Prostate gland (tissue), 2 donors: ENCODE data around the gene GAD2. TPM values are rescaled to one million over a fixed set of nuclear protein-coding genes. Genes with fewer than 3 reads are reported as not detected.

Source experiments
- DNase-seq: peaks from one replicate; pipeline ENCODE4 v3.0.0-alpha.2; 2019; ENCODE audit warnings: low spot score
- H3K27ac ChIP-seq, 2 donors: fragments of 200-600 bp; sonication (generic); 2 replicates each; pipeline ENCODE4 v1.5.1; 2017 to 2019
- H3K27me3 ChIP-seq: fragments of 200-600 bp; sonication (generic); replicated peaks from 2 replicates; pipeline ENCODE4 v1.5.1; 2019; ENCODE audit not compliant: insufficient read depth
- H3K36me3 ChIP-seq, 2 donors: fragments of 200-600 bp; sonication (generic); 1 replicate in 1 of 2; 2 replicates in 1 of 2; pipeline versions ENCODE4 v1.5.1 to v1.8.1; 2017 to 2019
- H3K4me1 ChIP-seq: fragments of 200-600 bp; sonication (generic); replicated peaks from 2 replicates; pipeline ENCODE4 v1.5.1; 2019
- H3K4me3 ChIP-seq, 2 donors: fragments of 200-600 bp; sonication (generic); 2 replicates each; pipeline ENCODE4 v1.5.1; 2017 to 2019
- H3K9me3 ChIP-seq: fragments of 200-600 bp; sonication (generic); 2 replicates; pipeline ENCODE4 v1.5.1; 2017
- POLR2A ChIP-seq: fragments of 450-650 bp; IDR thresholded peaks from one replicate; pipeline ENCODE4 v1.6.1; 2016; ENCODE audit warnings: antibody characterized with exemption, mild to moderate bottlenecking
- POLR2AphosphoS5 ChIP-seq: sonication (generic); formaldehyde crosslinking; IDR thresholded peaks from one replicate; pipeline ENCODE4 v1.6.1; 2017; ENCODE audit warnings: antibody characterized with exemption
- WGBS: methylation state at CpG from one replicate; pipeline ENCODE4 v1.1.5; 2018; 5-methylcytosine and 5-hydroxymethylcytosine counted together
- intact Hi-C: fragments of 100-400 bp; cut with DNase I; formaldehyde crosslinking; loops from one replicate; pipeline ENCODE4 v1.14.2; 2022
- total RNA-seq, 2 donors: library from RNA; depleted of rRNA; stranded (reverse); fragments of >200 nt; gene quantifications; one replicate each; pipeline ENCODE4 v1.1.0, GENCODE V29; 2016
- TF ChIP-seq, protein P1 (sequence below), 4 experiments: fragments of 200-600 bp in 2 of 4; fragments of 450-650 bp in 2 of 4; sonication (generic) in 2 of 4; IDR thresholded peaks; 1 replicate in 3 of 4; 2 replicates in 1 of 4; pipeline ENCODE4 v1.5.1; 2016 to 2019; ENCODE audit warnings: antibody characterized with exemption in 4 of 4, mild to moderate bottlenecking in 2 of 4, moderate library complexity in 2 of 4

Gene GAD2
- total RNA-seq, 2 donors from 2014 or later, result 3.9 TPM; not detected in 1

- no peak for DNase-seq
- Histone ChIP-seq H3K27ac (no peak overlapping the region), H3K27me3 (peaks cover 40% of the 10 kb centered on the region), H3K4me1 (peaks cover 6% of the 10 kb centered on the region), H3K36me3 (no peaks in the 10 kb centered on the region), H3K4me3 (no peak overlapping the region), H3K9me3 (no peaks in the 10 kb centered on the region)
- intact Hi-C loops, result no loop called here
- TF ChIP-seq POLR2A, result no peak
- no peak for TF ChIP-seq POLR2AphosphoS5
- TF ChIP-seq, protein P1, sequence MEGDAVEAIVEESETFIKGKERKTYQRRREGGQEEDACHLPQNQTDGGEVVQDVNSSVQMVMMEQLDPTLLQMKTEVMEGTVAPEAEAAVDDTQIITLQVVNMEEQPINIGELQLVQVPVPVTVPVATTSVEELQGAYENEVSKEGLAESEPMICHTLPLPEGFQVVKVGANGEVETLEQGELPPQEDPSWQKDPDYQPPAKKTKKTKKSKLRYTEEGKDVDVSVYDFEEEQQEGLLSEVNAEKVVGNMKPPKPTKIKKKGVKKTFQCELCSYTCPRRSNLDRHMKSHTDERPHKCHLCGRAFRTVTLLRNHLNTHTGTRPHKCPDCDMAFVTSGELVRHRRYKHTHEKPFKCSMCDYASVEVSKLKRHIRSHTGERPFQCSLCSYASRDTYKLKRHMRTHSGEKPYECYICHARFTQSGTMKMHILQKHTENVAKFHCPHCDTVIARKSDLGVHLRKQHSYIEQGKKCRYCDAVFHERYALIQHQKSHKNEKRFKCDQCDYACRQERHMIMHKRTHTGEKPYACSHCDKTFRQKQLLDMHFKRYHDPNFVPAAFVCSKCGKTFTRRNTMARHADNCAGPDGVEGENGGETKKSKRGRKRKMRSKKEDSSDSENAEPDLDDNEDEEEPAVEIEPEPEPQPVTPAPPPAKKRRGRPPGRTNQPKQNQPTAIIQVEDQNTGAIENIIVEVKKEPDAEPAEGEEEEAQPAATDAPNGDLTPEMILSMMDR (IDR thresholded peaks at IDR 0.05), result no peak
- WGBS, result 33% methylated on average over 1 of the region's 1 CpG
Observed at GRCh38 chr10:26219676-26220075, 3.1 kb downstream of the GAD2 start.

DNA sequence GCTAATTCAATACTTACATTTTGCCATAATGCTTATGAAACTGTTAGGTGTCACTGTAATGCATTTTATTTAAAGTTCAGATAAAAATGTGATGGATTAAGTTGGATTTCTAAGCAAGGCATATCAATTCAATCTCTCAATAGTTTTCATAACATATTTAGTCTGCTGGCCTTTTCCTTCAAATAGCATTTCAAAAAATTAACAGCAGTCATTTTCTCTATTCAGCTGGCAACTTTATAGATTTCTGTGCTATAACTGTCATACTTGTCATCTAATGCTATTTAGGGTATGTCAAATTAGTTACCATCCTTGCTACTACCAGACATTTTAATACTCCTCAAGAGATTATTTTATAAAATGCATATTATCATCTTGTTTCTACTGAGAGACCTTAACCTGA is 4.3 kb downstream of the GAD2 start:
- no peak overlapping the region for H3K27ac ChIP-seq
- H3K9me3 ChIP-seq, result no peaks in the 10 kb centered on the region
- intact Hi-C loops, result no loop called here
- no peak for TF ChIP-seq POLR2AphosphoS5
- no peak overlapping the region for H3K4me3 ChIP-seq
- no peak for DNase-seq
- peaks cover 5% of the 10 kb centered on the region for H3K4me1 ChIP-seq
- H3K36me3 ChIP-seq, result no peaks in the 10 kb centered on the region
- H3K27me3 ChIP-seq, result peaks cover 32% of the 10 kb centered on the region

- TF ChIP-seq, protein P1 (IDR thresholded peaks at IDR 0.05), result no peak
- no peak for TF ChIP-seq POLR2A
- TF ChIP-seq POLR2AphosphoS5, result no peak
Observed at GRCh38 chr10:26221541-26221940, 5.0 kb downstream of the GAD2 start.

DNA sequence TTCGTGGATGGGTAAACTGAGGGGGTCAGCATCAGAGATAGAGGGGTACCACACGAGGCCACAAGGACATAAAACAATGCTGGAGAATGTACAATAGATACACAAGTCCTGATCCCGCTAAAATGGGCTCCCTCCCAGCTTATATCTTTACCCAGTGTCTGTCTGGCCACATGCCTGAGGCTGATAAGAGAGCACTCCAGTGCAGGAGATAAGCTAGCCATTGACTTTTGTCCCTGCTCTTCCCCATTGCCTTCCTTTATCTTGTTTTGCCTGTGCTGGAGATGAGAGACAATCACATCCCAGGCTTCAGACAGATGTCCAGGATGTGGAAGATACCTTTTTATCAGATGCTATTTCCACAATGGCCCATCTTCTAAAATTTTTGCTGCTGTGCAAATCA is 6.0 kb downstream of the GAD2 start:
- Histone ChIP-seq H3K9me3 (no peaks in the 10 kb centered on the region), H3K27me3 (peaks cover 18% of the 10 kb centered on the region), H3K36me3 (no peaks in the 10 kb centered on the region), H3K4me1 (no peaks in the 10 kb centered on the region), H3K4me3 (no peak overlapping the region), H3K27ac (no peak overlapping the region)
- intact Hi-C loops, result no loop called here
- no peak for DNase-seq
- WGBS, result 45% methylated on average over 3 of the region's 3 CpGs
- no peak for TF ChIP-seq POLR2A
- TF ChIP-seq POLR2AphosphoS5, result no peak
- TF ChIP-seq, protein P1 (IDR thresholded peaks at IDR 0.05), result no peak

More at GRCh38 chr10:26221541-26221940, 5.0 kb downstream of the GAD2 start:
- Histone ChIP-seq H3K9me3 (no peaks in the 10 kb centered on the region), H3K36me3 (no peaks in the 10 kb centered on the region), H3K27me3 (peaks cover 26% of the 10 kb centered on the region), H3K4me1 (peaks cover under 1% of the 10 kb centered on the region), H3K27ac (no peak overlapping the region), H3K4me3 (no peak overlapping the region)
- intact Hi-C loops, result no loop called here
- 37% methylated on average over 9 of the region's 9 CpGs for WGBS
- DNase-seq, result no peak

- 77% methylated on average over 4 of the region's 4 CpGs for WGBS
- intact Hi-C loops, result no loop called here
- no peaks in the 10 kb centered on the region for H3K27me3 ChIP-seq
- TF ChIP-seq, protein P1 (IDR thresholded peaks at IDR 0.05), result no peak
- TF ChIP-seq POLR2A, result no peak
- no peak for TF ChIP-seq POLR2AphosphoS5
- DNase-seq, result no peak
- H3K36me3 ChIP-seq, result no peaks in the 10 kb centered on the region
- H3K9me3 ChIP-seq, result no peaks in the 10 kb centered on the region
- H3K27ac ChIP-seq, result no peak overlapping the region
- no peak overlapping the region for H3K4me3 ChIP-seq
- H3K4me1 ChIP-seq, result no peaks in the 10 kb centered on the region
Observed at GRCh38 chr10:26225322-26225721, 8.7 kb downstream of the GAD2 start.
